Fibroblast of villous mesenchyme (primary cell): Measurements from ENCODE around the gene PARP8. TPM values are rescaled to one million over a fixed set of nuclear protein-coding genes. Genes with fewer than 3 reads are reported as not detected.

ENCODE experiments used
- DNase-seq: peaks from one replicate; pipeline ENCODE4 v3.0.0-alpha.2; 2010; ENCODE audit warnings: low read depth
- H3K4me3 ChIP-seq: 2 replicates; pipeline ENCODE4 v1.5.1; 2011; ENCODE audit warnings: low read depth, mild to moderate bottlenecking, low read length
- total RNA-seq: library from RNA; depleted of rRNA; stranded (reverse); fragments of >200 nt; gene quantifications from 2 replicates; pipeline ENCODE4 v1.2.3, GENCODE V29; 2012
- TF ChIP-seq, protein P1 (sequence below): IDR thresholded peaks from 2 replicates; pipeline ENCODE4 v1.5.1; 2012; ENCODE audit warnings: low read depth, mild to moderate bottlenecking, low read length; ENCODE audit not compliant: insufficient read depth

Gene PARP8
- total RNA-seq, 1 donor = 12.5 TPM

DNA sequence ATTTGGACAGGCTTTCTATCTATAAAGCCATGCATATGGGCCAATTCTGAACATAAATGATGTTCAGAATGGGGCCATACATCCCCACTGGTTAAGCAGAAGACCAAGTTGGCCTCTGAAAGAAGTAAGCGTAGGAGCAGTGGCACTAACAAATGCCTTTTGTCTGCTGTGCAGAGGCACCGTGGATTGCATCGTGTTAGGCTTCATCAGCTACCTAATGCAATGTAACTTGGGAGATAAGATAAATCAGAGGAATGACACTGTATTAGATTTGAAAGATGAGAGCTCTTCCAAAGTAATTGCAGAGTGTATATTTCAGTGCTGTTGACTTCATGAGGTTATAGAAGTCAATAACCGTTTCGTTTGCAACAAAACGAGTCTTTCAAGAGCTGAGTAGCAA, 148.1 kb downstream of the PARP8 start:
- H3K4me3 ChIP-seq = no peak overlapping the region
- TF ChIP-seq, protein P1, sequence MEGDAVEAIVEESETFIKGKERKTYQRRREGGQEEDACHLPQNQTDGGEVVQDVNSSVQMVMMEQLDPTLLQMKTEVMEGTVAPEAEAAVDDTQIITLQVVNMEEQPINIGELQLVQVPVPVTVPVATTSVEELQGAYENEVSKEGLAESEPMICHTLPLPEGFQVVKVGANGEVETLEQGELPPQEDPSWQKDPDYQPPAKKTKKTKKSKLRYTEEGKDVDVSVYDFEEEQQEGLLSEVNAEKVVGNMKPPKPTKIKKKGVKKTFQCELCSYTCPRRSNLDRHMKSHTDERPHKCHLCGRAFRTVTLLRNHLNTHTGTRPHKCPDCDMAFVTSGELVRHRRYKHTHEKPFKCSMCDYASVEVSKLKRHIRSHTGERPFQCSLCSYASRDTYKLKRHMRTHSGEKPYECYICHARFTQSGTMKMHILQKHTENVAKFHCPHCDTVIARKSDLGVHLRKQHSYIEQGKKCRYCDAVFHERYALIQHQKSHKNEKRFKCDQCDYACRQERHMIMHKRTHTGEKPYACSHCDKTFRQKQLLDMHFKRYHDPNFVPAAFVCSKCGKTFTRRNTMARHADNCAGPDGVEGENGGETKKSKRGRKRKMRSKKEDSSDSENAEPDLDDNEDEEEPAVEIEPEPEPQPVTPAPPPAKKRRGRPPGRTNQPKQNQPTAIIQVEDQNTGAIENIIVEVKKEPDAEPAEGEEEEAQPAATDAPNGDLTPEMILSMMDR = no peak
- no peak for DNase-seq

DNA sequence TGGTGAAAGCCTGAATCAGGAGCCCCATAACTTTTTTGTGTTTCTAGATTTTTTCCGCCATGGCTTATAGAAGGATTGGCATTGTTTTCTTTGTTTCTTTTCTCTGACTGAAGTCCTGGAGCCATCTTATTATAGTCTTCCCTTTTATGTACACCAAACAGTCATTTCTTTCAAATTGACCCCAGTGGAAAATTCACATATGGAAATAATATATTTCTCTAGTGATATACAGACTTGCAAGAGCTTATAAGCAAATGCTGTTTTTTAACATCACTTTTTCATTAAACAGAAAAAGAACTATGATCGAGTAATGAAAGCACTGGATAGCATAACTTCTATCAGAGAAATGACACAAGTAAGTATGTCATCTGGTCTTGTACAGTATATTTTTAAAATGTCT, 155.6 kb downstream of the PARP8 start:
- no peak for DNase-seq
- H3K4me3 ChIP-seq = no peak overlapping the region
- TF ChIP-seq, protein P1 = no peak

DNA sequence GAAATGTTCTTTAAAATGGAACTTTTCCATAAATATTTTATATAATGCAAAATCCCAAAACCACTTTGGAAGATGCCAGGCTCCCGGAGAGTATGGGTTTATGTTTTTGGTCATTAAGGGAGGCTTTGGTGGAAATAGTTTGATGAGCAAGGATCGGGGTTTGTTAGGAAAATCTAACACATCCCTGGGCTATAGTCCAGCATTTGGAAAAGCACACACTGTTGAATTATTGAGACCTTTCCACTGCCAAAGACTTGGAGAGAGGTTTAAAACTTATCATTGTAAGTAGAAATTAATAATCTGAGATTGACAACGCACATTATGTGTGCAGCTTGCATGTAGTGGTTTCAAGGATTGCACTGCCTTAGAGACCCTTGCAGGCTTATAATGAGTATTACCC, 156.3 kb downstream of the PARP8 start:
- no peak for DNase-seq
- TF ChIP-seq, protein P1 = no peak
- no peak overlapping the region for H3K4me3 ChIP-seq

DNA sequence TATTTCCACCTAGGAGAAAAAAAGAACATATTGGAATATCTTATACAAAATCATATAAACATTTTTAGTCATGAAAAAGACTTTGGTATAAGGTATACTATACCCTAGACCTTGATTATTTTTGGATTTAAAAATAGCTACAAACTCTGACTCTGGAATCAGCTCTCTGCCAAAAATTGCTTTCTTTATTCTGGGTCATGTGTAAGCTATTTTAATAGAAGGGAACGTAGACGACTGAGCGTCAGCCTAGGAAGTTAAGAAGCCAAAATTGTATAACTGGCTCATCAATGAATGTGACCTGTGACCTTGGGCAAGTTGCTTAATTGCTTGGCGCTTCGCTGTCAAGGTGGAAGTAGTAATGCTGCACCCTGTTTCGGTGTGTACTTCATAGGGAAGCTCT, 157.1 kb downstream of the PARP8 start:
- no peak overlapping the region for H3K4me3 ChIP-seq
- TF ChIP-seq, protein P1 = no peak
- DNase-seq = no peak

DNA sequence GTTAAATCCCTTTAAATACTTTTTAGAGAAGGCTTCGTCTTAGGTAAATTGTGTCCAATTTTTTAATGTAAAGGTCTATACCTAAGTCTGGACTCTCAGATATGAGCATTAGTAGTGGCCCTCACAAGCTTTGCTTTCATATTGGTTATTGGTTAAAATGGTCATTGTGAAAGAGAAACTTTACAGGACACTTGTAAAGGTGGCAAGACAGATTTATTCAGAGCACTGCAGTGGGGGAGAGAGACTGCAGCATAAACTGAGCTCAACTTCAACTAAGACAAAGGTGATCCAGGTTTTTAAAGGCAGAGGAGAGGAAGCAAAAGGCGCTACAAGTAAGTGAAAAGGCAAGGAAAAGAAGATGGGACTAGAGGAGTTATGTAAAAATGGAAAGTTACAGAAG, 157.7 kb downstream of the PARP8 start:
- H3K4me3 ChIP-seq = no peak overlapping the region
- TF ChIP-seq, protein P1 = no peak
- no peak for DNase-seq

DNA sequence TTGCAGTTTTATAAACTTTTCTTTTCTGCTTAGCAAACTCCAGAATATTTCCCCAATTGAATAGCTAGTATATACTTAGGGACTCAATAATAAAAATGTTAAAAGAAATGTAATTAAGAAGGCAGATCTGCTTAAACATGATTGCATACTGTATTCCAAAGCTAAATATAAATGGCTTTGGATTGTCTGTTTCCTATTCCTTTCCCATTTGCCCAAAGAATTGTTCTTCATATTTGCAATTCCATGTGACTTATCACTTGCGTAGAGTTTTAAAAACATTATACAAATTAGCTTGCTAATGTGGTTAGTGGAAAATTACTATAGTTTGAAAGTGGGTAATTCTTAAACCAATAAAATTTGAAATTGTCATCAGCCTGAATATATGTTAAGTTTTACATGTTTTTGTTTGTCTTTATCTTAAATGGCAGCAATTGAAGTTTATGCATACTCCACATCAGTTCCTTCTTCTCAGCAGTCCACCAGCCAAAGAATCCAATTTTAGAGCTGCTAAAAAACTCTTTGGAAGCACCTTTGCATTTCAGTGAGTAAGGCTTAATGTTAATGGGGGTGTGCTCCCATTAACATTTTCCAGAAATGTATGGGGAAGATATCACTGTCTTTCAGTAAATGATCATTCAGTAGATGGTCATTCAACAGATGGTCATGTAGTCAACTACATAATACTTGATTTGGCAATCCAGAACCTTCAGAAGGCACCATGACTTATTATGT, 161.2 kb downstream of the PARP8 start:
- TF ChIP-seq, protein P1 = no peak
- no peak overlapping the region for H3K4me3 ChIP-seq

DNA sequence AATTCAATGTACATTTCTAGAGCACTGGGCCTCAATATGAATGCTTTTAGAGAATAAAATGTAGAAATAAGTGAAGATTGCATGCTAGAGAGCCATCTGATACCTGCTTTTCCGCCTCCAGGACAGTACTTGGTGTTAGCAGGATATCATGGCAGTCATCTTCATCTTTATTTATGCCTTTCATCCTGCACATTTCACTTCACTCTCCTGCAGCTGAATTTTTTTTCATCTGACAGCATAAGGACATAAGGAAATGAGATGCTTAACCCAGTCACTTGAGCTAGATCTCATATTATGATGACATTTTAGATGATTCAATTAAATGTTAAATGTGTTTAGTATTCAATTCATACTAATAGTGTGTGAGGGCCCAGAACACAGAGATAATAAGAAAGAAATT, 162.6 kb downstream of the PARP8 start:
- TF ChIP-seq, protein P1 = no peak
- no peak for DNase-seq
- no peak overlapping the region for H3K4me3 ChIP-seq

More for the DNA sequence above, 161.2 kb downstream of the PARP8 start:
- DNase-seq = no peak
